Ovary (tissue), 9 donors: ENCODE data around the gene ZNF445. TPM values are rescaled to one million over a fixed set of nuclear protein-coding genes. Genes with fewer than 3 reads are reported as not detected.
A peak's percentile ranks its signal among the peaks of the same experiment; 100 is the strongest.

Experiments used
- DNase-seq, 5 donors: peaks; one replicate each; pipeline ENCODE4 v3.0.0-alpha.2; 2019 to 2020
- H3K27ac ChIP-seq, 2 donors: fragments of 200-600 bp; one replicate each; pipeline versions ENCODE4 v1.5.1 to v1.8.0; 2019 to 2022
- H3K27me3 ChIP-seq: fragments of 200-600 bp; one replicate; pipeline ENCODE4 v1.8.0; 2022
- H3K36me3 ChIP-seq: fragments of 200-600 bp; sonication (generic); one replicate; pipeline ENCODE4 v1.5.1; 2019
- H3K4me1 ChIP-seq: one replicate; pipeline ENCODE4 v1.8.1; 2013; ENCODE audit warnings: mild to moderate bottlenecking, moderate library complexity; ENCODE audit not compliant: insufficient read depth
- H3K4me3 ChIP-seq: fragments of 200-600 bp; sonication (generic); one replicate; pipeline ENCODE4 v1.5.1; 2017
- H3K9me3 ChIP-seq, 2 donors: fragments of 200-600 bp in 1 of 2; sonication (generic) in 1 of 2; one replicate each; pipeline versions ENCODE4 v1.5.1 to v1.8.1; 2013 to 2019; ENCODE audit warnings: mild to moderate bottlenecking in 1 of 2, moderate library complexity in 1 of 2
- EP300 ChIP-seq: sonication (generic); formaldehyde crosslinking; IDR thresholded peaks from one replicate; pipeline ENCODE4 v1.6.1; 2017; ENCODE audit warnings: antibody characterized with exemption
- POLR2A ChIP-seq: fragments of 450-650 bp; IDR thresholded peaks from one replicate; pipeline ENCODE4 v1.6.1; 2017; ENCODE audit warnings: antibody characterized with exemption, mild to moderate bottlenecking, moderate library complexity
- WGBS, 3 donors: extraction: QIAGEN DNeasy Blood & Tissue Kit in 1 of 3; methylation state at CpG; one replicate each; pipeline versions ENCODE4 v1.1.5 to v1.1.7; 2013 to 2017; 5-methylcytosine and 5-hydroxymethylcytosine counted together
- intact Hi-C, 4 donors: fragments of 100-400 bp; cut with DNase I; formaldehyde crosslinking; loops; one replicate each; pipeline versions ENCODE4 v1.11.0 to v1.15.1; 2022 to 2023
- polyA plus RNA-seq, 2 donors: library from polyadenylated mRNA; stranded (reverse); fragments of 200-250 nt in 1 of 2; fragments of 350-450 nt in 1 of 2; fragmentation: Illumina TruSeq in 1 of 2; extraction: RNeasy Lipid Tissue Mini Kit (QIAGEN cat#74804) in 1 of 2; gene quantifications; one replicate each; pipeline ENCODE4 v1.2.3, GENCODE V29; 2013 to 2014
- total RNA-seq, 7 donors: library from RNA; depleted of rRNA in 2 of 7; stranded (reverse); fragments of >200 nt in 2 of 7; fragmentation: NEBNext Ultra II Directional in 3 of 7; extraction: Animal tissue kit (Norgen Biotek cat#: 25700) in 3 of 7; gene quantifications; one replicate each; pipeline versions ENCODE4 v1.1.0 to v1.2.4, GENCODE V29; 2016 to 2023
- TF ChIP-seq, protein P1 (sequence below), 3 donors: fragments of 450-650 bp in 2 of 3; fragments of 200-600 bp in 1 of 3; IDR thresholded peaks; one replicate each; pipeline versions ENCODE4 v1.5.1 to v1.8.0; 2016 to 2022; ENCODE audit warnings: antibody characterized with exemption in 3 of 3, mild to moderate bottlenecking in 1 of 3
- donor health status: DM: no; HTN: no; CAD: no; lungs with moderate emphysema.
- donor health status: DM: no; HTN: no; CAD: no.
- donor health status: Bipolar disorder and iron deficiency.
- donor health status: DM: yes; HTN: yes; CAD: no.
- donor health status: DM: no; HTN: no; CAD: no.
- donor health status: DM: yes; HTN: yes; CAD: no.

The ZNF445 gene
- total and polyA plus RNA-seq, 9 donors = 5.2 to 30.3 (median 25.2) TPM

DNA sequence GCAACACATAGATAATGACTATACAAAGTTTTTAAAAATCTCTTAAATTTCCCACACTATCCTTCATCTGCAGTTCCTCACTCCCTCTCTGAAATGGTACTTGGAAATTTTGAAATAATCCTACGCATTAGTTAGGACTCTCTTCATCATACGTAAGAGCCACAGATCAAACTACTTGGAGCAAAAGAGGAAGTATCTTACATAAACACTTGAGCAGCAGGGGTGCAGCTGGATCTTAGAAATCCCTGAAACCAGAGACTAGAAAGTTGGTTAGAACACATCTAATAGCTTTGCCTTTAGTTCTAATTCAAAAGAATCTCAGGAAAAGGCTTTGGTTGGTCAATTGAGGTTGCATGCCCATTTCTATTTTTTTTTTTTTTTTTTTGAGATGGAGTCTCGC, 38.8 kb upstream of the ZNF445 start:
- TF ChIP-seq, protein P1, sequence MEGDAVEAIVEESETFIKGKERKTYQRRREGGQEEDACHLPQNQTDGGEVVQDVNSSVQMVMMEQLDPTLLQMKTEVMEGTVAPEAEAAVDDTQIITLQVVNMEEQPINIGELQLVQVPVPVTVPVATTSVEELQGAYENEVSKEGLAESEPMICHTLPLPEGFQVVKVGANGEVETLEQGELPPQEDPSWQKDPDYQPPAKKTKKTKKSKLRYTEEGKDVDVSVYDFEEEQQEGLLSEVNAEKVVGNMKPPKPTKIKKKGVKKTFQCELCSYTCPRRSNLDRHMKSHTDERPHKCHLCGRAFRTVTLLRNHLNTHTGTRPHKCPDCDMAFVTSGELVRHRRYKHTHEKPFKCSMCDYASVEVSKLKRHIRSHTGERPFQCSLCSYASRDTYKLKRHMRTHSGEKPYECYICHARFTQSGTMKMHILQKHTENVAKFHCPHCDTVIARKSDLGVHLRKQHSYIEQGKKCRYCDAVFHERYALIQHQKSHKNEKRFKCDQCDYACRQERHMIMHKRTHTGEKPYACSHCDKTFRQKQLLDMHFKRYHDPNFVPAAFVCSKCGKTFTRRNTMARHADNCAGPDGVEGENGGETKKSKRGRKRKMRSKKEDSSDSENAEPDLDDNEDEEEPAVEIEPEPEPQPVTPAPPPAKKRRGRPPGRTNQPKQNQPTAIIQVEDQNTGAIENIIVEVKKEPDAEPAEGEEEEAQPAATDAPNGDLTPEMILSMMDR (IDR thresholded peaks at IDR 0.05) = no peak
- TF ChIP-seq POLR2A = no peak
- no peak for TF ChIP-seq EP300
- Histone ChIP-seq H3K9me3 (no peaks in the 10 kb centered on the region), H3K36me3 (no peaks in the 10 kb centered on the region), H3K27me3 (no peaks in the 10 kb centered on the region), H3K27ac (no peak overlapping the region), H3K4me3 (no peak overlapping the region), H3K4me1 (no peaks in the 10 kb centered on the region)
- WGBS, 3 donors = 88 to 94% (median 91%) methylated on average over 3 of the region's 3 CpGs
- DNase-seq = no peak
- intact Hi-C loops = no loop called here

DNA sequence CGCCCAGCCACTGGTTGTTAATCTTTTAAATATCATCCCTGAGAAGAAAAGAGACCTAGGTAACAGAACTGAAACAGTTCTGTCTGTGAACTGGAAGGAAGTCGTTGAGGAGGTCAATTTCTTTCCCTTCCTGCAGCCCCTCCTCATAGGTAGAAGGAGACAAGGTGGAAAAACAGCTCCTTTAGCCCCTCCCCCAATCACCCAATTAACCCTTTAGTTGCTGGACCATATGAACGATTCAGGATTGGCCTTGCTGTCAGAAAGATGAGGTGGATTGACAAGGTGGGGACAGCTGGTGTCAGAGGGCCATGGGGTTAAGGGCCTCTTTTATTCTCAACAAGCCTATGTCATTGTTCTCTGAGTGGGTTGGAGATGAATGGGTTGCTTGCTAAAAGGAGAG, 36.0 kb upstream of the ZNF445 start:
- intact Hi-C loops = no loop called here
- H3K27me3 ChIP-seq = no peaks in the 10 kb centered on the region
- DNase-seq = no peak
- H3K36me3 ChIP-seq = no peaks in the 10 kb centered on the region
- TF ChIP-seq, protein P1 (IDR thresholded peaks at IDR 0.05) = no peak
- TF ChIP-seq POLR2A (no peak), EP300 (no peak)
- 36 to 44% (median 39%) methylated on average over 3 of the region's 3 CpGs for WGBS, 3 donors
- H3K4me1 ChIP-seq = peaks cover 2% of the 10 kb centered on the region
- no peak overlapping the region for H3K4me3 ChIP-seq
- no peaks in the 10 kb centered on the region for H3K9me3 ChIP-seq
- no peak overlapping the region for H3K27ac ChIP-seq

DNA sequence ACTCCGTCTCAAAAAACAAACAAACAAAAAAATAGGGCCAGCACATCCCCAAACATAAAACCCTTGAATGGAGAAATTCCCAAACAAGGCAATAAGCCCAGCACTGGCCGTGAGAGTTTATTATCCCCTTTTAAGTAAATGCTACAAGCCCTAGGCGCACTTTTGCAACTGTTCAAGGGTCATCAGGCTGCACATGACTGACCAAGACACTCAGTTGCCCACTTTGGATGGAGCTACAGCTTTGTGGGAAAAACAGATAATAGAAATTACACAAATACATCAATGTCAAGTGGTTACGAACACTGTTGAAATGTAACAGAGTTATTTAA, 33.7 kb upstream of the ZNF445 start:
- H3K36me3 ChIP-seq = no peaks in the 10 kb centered on the region
- H3K27ac ChIP-seq = peak overlapping the region; percentile 85 to 91
- WGBS, 3 donors = 27 to 34% (median 31%) methylated on average over 4 of the region's 4 CpGs
- intact Hi-C loops = no loop called here
- peak overlapping the region; percentile 85 for H3K4me3 ChIP-seq
- peaks cover 2% of the 10 kb centered on the region for H3K4me1 ChIP-seq
- TF ChIP-seq POLR2A = no peak
- no peak for TF ChIP-seq EP300
- TF ChIP-seq, protein P1 (IDR thresholded peaks at IDR 0.05) = no peak
- no peaks in the 10 kb centered on the region for H3K27me3 ChIP-seq
- H3K9me3 ChIP-seq = no peaks in the 10 kb centered on the region
- DNase-seq = no peak

DNA sequence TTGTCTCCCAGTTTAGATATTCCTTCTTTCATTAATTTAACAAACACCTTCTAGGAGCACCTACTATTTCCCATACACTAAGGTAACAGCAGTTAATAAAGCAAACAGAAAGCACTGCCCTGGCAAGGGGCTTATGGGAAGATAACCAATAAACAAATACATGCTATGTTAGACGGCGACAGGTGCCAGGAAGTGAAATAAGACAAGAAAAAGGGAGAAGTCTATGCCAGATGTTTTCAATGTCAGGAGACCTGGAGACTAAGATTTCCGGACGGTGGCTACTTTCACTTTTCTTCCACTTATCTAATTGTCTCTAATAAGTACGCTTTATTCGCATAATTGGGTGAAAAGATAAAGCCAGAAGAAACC, 32.5 kb upstream of the ZNF445 start:
- no peak for DNase-seq

More for the DNA sequence above, 32.5 kb upstream of the ZNF445 start:
- WGBS, 3 donors = 0 to 1% (median 0%) methylated on average over 6 of the region's 6 CpGs
- H3K4me3 ChIP-seq = peak overlapping the region; percentile 85
- H3K9me3 ChIP-seq = no peaks in the 10 kb centered on the region
- H3K36me3 ChIP-seq = no peaks in the 10 kb centered on the region
- H3K4me1 ChIP-seq = peaks cover 2% of the 10 kb centered on the region
- no peaks in the 10 kb centered on the region for H3K27me3 ChIP-seq
- intact Hi-C loops = no loop called here
- H3K27ac ChIP-seq = peak overlapping the region; percentile 85 to 91
- TF ChIP-seq, protein P1 (IDR thresholded peaks at IDR 0.05) = no peak
- no peak for TF ChIP-seq POLR2A
- no peak for TF ChIP-seq EP300
